Fibroblast of the aortic adventitia (primary cell): Measurements from ENCODE around the gene RHO. TPM values are rescaled to one million over a fixed set of nuclear protein-coding genes. Genes with fewer than 3 reads are reported as not detected.
"Not testable (repeated sequence)": the region's sequence is repeated elsewhere in the genome, so short reads cannot be mapped to it uniquely, and the experiment has no call there.

Experiments
- DNase-seq: peaks from one replicate; pipeline ENCODE4 v3.0.0-alpha.2; 2010; ENCODE audit warnings: low read depth
- H3K4me3 ChIP-seq: 2 replicates; pipeline ENCODE4 v1.5.1; 2011; ENCODE audit warnings: low read depth, mild to moderate bottlenecking, control low read depth, low read length, moderate library complexity
- total RNA-seq: library from RNA; depleted of rRNA; stranded (reverse); fragments of >200 nt; gene quantifications from 2 replicates; pipeline ENCODE4 v1.2.3, GENCODE V29; 2012; ENCODE audit warnings: low replicate concordance
- TF ChIP-seq, protein P1 (sequence below): IDR thresholded peaks from 2 replicates; pipeline ENCODE4 v1.5.1; 2011; ENCODE audit warnings: mild to moderate bottlenecking, low read length, control low read depth, inconsistent platforms; ENCODE audit not compliant: insufficient read depth

The RHO gene
- not detected in 2 replicates for total RNA-seq

DNA sequence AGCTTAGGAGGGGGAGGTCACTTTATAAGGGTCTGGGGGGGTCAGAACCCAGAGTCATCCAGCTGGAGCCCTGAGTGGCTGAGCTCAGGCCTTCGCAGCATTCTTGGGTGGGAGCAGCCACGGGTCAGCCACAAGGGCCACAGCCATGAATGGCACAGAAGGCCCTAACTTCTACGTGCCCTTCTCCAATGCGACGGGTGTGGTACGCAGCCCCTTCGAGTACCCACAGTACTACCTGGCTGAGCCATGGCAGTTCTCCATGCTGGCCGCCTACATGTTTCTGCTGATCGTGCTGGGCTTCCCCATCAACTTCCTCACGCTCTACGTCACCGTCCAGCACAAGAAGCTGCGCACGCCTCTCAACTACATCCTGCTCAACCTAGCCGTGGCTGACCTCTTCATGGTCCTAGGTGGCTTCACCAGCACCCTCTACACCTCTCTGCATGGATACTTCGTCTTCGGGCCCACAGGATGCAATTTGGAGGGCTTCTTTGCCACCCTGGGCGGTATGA lies at the start of gene RHO:
Gene RHO (plus strand): TSS at position 51 of the 512 bp plus-strand sequence. CDS start 95 bp downstream, at position 146.
- no peak within 1 kb of the TSS for H3K4me3 ChIP-seq
- DNase-seq: no peak
- TF ChIP-seq, protein P1, sequence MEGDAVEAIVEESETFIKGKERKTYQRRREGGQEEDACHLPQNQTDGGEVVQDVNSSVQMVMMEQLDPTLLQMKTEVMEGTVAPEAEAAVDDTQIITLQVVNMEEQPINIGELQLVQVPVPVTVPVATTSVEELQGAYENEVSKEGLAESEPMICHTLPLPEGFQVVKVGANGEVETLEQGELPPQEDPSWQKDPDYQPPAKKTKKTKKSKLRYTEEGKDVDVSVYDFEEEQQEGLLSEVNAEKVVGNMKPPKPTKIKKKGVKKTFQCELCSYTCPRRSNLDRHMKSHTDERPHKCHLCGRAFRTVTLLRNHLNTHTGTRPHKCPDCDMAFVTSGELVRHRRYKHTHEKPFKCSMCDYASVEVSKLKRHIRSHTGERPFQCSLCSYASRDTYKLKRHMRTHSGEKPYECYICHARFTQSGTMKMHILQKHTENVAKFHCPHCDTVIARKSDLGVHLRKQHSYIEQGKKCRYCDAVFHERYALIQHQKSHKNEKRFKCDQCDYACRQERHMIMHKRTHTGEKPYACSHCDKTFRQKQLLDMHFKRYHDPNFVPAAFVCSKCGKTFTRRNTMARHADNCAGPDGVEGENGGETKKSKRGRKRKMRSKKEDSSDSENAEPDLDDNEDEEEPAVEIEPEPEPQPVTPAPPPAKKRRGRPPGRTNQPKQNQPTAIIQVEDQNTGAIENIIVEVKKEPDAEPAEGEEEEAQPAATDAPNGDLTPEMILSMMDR: no peak

DNA sequence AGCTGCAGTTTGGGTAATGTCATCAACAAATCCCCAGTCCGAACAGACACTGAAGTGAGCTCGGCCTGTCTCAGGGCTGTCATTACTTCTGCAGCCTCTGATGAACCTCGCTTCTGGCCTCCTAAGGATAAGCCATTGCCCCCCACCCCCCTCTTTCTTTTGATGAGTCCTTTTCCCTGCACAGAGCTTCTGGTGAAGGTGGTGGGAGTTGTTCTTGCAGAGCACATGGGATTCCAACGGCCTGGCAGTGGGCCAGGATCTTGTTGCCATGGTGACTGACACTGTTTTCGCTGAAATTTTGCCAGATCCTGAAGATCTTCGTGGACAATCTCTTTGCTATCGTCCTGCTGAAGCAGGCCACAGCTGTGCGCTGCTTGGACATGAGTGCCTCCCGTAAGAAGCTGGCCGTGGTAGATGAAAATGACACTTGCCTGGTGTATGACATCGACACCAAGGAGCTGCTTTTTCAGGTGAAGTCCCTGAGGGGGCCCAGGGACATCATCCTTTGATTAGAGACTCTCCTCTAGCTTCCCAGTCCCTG lies 47.1 kb upstream of the RHO start:
- H3K4me3 ChIP-seq: not testable (repeated sequence)
- peak; percentile 19 for DNase-seq

DNA sequence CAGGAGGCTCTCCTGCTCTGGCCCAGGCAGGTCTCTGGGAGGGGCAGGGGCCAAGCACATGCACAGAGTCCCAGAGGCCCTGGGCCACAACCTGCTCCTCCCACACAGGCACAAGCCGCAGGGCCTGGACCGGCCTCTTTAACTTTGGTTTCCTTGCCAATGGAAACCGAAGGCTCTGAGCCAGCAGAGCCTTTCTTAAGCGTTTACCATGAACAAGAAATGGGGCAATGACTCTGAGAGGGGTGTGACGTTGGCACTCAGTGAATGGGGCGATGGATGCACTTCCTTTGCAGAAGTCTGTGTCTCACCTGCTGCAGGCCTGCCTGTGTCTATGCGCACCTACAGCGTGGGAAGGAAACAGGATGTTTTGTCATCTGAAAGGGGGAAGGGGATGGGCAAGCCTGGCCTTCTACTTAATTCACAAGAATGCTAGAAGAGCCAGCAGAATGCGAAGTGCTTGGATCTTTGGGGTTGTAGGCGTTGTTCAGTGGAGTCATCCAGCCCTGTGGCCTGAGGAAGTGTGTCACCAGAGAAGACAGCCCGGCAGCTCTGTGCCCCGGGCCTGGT lies 46.6 kb upstream of the RHO start:
- H3K4me3 ChIP-seq: no peak overlapping the region
- DNase-seq: peak; percentile 76
- TF ChIP-seq, protein P1: no peak

DNA sequence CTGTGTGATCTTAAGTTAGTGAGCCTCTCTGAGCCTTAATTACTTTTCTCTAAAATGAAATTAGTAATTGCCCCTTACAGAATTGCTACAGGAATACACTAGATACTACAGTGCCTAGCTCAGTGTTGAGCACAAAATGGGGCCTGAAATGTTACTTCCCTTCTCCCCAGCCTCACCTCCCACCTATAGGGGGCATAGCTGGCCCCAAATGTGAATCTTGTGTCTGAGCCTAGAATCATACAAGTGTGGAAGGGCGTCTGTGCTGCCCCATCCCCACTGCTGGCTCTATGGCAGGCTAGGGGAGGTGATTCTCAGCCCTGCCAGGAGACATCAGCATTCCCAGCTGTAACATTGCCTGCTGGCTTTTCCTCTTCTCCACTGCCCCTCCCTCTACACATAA lies 45.7 kb upstream of the RHO start:
- H3K4me3 ChIP-seq: no peak overlapping the region
- no peak for DNase-seq
- TF ChIP-seq, protein P1: peak; percentile 6

DNA sequence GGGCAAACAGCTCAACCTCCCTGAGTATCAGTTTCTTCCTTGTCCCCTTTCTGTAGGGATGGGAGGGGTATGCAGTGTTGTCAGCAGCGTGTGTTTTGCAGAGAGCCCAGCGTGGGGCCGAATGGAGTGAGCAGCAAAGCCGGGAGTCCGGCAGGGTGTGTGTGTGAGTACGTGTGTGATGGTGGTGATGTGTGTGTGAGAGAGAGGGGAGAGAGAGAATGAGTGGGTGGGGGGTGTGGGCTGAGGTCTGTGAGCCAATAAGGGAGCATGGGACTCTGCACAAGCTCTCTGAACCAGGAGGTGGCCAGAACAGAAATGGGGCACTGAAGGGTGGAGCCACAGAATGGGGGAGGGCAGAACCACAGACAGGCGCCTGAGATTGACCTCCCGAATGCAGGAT lies 44.6 kb upstream of the RHO start:
- TF ChIP-seq, protein P1: no peak
- DNase-seq: no peak
- no peak overlapping the region for H3K4me3 ChIP-seq

DNA sequence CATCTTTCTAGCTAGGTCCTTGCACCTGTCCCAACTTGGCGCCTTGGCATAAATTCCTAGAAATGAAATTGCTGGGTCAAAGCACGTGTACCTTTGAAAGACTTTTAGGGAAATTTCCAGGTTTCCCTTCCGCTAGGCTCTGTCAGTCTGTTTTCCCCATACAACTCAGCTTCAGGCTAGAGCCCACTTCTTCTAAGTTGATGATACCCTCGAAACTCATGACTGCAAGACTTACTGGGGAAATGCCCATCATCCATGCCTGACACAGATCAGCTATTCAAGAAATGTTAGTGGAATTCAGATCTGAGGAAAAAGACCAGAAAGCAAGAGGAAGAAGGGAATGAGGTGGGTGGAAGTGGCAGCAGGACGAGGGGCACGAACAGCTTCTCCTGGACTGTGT lies 43.3 kb upstream of the RHO start:
- H3K4me3 ChIP-seq, DNase-seq: not testable (repeated sequence)

DNA sequence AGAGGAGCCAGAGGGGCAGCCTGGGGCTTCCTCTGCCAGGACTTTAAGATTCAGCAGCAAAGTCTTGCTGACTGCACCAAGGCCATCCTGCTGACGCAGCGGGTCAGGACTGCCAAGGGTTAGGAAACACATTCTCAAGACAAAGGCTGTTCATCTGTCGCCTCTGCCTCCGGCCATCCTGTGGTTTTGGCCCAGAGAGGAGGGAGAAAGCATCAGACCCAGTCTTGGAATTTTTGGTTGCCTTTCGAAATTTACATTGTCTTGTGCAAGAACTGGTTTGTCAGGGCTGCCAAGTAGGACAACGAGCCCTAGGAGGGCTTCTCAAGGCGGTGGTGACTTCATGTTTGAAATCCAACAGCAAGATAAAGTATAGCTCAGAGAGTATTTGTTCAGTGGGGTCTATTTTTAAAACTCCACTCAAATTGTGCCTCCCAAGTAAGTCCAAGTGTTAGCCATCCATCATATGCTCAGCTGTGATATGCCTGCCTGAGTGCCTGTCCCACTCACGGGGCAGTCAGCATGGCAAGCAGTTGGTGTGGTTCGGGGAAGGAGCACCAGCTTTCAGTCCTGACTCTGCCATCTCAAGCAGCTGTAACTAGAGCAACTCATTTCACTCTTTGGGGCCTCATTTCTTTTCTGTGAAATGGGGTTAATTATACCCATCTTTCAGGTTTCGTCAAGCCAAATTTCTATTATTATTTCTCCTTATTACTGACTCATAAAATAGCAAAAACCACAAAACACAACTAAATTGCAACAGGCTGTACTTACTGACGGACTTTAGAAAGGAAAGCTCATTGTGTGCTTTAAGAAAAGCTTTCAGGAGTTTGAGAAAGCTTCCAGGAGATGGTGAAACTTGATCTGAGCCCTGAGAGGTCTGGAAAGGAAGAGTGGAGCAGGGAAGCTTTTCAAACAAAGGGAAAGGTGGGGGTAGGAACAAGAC lies 42.4 kb upstream of the RHO start:
- peak; percentile 99 for DNase-seq
- H3K4me3 ChIP-seq: peak overlapping the region; percentile 37
- TF ChIP-seq, protein P1: no peak
